ENCODE measurements around the gene DENND2A.
"Not testable (repeated sequence)": the region's sequence is repeated elsewhere in the genome, so short reads cannot be mapped to it uniquely, and the experiment has no call there.

Gene DENND2A

DNA sequence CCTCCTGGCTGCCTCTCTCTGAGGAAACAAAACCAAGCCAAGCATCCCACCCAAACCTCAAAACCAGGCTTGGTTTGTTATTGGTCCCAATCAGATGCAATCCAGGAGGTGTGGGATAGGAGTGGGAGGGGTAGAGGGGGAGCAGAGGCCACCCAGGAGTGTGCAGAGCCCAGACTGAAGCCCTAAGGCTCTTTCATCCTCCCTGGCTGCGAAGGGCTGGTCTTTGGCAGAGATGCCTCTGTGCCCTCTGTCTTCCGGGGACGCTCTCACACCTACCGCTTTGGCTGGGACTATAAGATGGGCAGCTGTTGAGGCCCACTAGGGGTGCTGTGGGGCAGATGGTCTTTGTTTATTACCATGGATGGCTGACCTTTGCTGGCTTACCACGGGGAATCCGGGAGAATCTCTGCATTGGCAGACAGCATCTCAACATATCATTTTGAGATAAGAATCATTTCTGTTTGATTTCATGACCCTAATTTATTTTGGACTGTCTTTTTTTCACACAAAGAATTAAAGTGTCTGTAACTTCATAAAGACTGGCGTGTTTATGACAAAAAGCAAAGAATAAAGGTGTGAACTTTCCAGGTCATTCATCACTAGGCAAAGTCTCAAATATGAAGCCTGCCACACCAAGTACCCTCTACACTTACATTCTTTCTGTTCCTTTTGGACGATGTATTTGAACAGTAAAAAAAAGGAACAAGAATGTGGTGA is 6.5 kb upstream of the DENND2A start:
- no peak for DNase-seq (ENCODE audit: low read depth, low spot score)

DNA sequence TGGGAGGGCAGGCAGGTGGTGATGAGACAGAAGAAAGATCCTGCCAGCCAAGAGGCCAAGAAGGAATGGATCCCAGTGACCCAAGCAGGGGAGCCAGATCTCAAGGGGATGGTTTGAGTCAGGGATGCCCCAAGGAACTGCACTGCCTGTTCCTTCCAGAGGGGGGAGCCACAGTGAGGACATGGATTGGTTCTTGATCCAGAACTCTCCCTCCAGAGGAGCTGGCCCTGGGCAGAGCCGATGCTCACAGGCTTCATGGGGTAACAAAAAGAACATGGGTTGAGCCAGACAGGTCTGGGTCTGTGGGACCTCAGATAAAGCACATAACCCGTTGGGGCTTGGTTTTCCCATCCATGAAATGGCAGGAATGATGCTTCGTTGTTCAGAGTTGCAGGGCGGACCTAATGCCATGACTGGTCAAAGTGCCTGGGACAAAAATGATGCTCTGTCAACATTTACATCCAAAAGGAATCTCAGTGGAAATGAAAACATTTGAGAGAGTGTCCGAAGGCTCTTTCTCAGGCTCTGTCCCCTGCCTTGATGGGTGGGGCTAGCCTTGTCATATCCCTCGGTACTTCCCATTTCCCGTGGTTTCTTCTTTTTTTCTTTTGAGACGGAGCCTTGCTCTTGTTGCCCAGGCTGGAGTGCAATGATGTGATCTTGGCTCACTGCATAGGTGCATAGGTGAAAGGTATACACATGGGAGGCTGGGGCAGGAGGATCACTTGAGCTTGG is 4.7 kb upstream of the DENND2A start:
- no peak for DNase-seq (ENCODE audit: low read depth, low spot score)

DNA sequence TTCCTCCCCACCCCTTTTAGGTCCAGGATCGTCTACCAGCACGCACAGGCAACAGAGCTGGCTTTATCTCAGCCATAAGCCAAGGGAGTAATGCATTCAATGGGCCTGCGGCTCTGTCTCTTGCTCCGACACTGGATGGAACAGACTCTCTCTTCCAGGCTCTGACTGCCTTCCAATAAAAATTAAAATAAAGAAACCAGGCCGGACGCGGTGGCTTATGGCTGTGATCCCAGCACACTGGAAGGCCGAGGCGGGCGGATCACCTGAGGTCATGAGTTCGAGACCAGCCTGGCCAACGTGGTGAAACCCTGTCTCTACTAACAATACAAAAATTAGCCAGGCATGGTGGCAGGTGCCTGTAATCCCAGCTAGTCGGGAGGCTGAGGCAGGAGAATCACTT is 4.1 kb upstream of the DENND2A start:
- DNase-seq (ENCODE audit: low read depth, low spot score): not testable (repeated sequence)

DNA sequence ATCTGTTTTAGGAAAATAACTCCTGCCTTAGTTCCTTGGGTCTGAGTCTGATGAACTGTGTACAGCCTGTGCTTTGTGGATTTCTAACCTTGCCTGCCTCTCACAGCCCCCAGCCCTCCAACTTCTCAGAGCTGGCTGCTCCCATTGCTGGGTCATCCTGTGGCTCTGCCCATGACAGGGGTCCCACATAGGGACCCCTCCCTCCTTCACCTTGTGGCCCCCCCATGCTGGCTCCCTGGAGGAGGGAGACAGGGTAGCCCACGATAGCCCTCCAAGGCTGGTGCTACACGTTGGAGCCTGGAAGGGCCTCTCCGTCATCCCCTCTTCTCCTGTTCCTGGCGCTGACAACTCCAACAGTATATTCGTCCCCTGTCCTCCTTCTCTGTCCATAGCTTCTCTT is 2.8 kb upstream of the DENND2A start:
- no peak for DNase-seq (ENCODE audit: low read depth, low spot score)

DNA sequence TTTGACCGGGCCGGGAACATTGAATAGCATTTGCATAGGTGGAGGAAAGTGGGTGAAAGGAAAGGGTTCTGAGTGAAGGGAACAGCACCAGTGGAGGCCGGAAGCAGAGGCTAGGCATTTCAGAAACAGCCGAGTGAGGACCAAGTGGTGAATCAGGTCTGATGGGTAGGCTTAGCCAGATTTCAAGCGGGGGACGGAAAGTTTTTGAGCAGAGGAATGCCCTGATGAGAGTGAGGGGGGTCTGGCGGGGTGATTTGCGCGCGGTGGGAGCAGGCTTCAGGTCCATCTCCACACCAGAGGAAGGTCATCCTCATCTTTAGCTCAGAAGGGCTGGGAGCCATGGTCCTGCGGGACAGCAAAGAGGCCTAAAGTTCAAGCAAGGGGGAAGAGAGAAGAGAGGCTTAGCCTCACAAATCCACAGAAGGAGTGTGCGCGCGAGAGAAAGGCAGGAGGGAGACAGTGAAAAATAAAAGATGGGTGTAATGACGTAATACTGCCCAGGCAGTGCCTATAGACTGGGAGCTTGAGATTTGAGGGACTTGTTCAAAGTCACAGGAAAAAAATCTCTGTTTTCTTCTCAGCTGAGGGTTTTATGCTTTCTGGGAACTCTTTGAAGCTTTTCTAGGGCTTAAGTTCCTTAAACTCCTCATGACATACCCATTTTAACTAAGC is 1.0 kb upstream of the DENND2A start:
- no peak for DNase-seq (ENCODE audit: low read depth, low spot score)

DNA sequence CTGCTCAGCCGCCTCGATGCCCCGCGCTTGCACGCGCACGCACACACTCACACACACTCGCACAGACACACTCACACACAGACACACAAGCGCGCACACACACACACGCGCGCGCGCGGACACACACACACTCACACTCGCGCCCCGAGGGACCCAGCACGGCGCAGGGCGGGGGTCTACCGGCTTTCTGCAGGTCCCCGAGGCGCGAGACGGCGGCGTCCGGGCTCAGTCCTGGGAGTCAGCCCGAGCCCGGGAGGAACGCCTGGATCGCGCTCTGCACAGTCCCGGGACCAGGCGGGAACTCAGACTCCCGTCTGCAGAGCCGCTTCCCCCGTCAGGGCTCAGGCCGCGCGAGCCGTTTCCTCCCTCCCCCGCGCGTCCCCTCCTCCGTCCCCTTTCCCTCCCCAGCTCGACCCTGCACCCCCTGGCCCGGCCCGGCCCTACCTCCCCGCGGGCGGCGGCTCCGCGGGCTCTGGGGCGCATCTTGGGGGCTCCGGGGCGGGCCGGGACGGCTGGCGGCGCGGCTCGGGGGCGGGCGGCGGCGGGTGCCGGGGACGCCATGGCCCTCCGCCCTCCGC is 464 bp downstream of the DENND2A start:
- no peak for DNase-seq (ENCODE audit: low read depth, low spot score)

DNA sequence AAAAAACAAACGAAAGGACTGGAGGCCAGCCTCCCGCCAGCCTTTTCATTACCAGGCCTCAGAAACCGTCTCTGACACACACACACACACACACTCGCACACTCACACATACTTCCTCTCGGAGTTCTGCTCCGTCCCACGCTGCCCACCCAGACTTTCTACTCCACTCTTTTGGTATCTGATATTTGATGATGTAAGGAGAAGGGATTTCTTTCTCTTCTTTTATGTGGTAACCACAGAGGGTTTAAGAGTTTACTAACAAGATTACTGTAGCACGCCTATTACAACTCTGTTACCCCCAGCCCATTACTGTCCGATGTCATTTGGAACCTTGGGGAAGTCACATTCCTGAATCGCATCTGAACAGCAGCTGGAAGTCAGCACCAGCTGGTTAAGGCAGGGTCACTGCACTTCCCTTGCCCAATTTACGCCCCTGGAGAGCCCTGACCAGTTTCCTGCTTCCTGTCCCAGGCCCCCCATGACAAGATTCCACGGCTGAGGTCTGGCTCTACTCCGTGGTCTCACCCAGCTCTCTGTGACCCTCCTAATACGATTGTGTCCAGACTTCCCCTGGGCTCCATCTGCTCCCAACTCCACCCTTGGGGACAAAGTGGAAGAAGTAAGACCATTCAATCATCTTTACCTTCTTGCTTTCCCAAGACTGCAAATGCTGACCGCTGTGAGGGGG is 1.1 kb downstream of the DENND2A start:
- no peak for DNase-seq (ENCODE audit: low read depth, low spot score)

DNA sequence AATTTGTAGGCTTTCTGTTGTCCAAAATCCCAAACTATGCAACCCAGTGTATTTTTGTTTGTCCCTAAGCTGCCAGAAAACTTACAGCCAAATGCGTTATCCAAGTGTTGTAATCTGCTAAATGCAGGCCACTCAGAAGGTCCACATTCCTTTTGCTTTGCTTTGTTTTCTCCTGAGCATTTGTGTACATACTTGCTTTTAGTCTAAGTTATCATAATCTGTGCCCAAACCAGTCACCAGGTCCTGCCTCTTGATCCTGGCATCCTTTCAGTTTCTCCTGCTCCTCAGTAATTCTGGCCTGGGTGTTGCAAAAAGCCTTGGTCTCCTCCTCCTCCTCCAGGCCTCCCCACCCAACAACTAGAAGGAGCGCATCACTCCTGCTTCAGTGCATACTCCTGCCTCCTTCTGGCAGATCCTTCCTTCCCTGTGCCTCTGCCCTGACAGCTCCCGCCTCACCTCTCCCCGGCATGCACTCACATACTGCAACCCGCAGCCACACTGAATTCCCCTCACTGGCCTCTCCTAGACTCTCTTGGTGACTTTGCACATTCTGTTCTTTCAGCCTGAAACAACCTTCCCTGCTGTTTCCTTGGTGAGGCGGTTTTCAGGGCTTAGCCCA is 2.3 kb downstream of the DENND2A start:
- DNase-seq (ENCODE audit: low read depth, low spot score): no peak

DNA sequence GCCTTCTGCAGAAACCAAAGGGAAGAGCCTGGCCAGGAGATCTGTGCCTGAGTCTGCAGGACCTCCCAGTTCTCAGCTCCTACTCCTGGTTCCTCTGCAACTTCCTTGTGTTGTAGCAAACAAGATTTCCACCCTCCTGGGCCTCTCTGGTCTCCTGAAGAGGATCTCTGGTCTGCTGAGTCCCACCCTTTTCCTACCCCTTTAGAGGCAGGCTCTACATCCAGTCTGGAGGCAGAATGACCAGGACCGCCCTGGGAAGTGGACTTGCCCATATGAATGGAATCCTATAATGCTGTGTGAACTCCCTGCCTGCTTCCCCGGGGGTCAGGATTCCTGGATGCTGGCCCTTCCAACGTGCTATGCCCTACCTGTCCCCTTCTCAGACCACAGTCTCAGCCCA is 3.2 kb downstream of the DENND2A start:
- DNase-seq (ENCODE audit: low read depth, low spot score): no peak

DNA sequence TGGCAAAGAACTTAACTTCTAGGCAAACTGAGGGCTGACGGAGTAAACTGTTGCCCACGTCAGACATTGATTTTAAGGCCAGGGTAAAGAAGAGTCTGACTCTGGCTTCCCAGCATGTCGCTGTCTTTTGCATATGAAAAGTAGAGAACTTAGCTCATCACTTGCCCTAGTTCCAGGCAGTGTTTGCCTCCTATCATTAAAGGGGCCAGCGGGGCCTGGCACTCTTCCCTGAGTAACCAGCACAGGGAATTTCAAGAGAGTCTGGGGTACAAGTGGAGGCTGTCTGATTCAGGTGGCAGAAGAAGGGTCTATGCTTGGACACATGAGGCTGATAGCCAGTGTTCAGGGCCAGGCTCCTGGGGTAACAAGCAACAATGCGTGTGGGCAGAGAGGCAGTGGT is 4.8 kb downstream of the DENND2A start:
- no peak for DNase-seq (ENCODE audit: low read depth, low spot score)

DNA sequence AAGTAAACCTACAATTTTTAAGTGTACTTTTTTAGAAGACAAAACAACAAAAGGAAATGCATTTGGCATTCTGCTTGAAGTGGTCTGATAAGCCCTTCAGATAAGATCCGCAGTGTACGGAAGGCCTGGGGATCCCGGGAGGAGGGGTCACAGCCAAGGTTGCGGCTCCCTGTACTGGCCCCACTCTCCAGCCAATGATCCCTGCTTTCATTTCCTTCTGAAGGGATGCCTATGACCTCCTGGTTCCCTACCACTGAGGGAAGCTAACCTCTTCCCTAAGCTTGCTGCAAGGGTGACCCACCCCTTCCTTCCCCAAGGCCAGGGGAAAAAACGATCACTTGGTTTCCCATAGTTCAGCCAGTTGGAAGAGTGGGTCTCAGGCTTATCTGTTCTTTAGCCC is 5.3 kb downstream of the DENND2A start:
- DNase-seq (ENCODE audit: low read depth, low spot score): no peak

DNA sequence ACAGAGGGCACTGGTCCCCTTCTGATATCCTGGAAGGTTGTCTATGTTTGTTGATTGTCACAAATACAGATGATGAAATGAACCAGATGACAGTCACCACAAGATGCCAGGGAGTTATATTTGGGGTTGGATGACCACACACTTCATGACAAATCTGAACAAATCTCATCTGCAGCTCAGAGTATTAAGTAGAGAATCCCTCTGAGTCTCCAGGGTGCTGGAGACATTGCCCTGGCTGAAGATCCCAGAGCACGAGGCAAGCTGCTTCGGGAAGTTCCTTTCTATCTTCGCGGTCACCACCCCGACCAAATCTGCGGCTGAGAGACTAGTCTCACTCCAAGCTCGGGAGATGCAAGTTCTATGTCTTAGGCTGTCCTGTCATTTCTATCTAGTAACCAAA is 9.0 kb downstream of the DENND2A start:
- DNase-seq (ENCODE audit: low read depth, low spot score): no peak

DNA sequence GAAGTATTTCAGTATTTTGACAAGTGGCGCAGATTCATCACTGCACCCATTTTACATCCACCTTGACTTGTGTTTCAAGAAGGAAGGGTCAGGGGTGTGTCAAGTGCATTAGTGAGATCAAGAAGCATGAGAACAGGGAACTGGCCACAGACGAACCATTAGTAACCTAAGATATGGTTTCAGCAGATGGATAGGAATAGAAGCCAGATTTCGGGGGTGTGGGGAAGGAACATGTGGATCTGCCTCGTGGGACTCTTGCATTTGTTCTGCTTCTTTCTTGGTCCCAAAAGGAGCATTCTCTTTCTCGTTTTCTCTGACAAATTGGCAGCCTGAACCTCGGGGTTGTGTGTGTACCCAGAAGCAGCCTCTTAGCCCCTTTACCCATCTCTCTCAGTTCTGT is 9.6 kb downstream of the DENND2A start:
- DNase-seq (ENCODE audit: low read depth, low spot score): no peak

DNA sequence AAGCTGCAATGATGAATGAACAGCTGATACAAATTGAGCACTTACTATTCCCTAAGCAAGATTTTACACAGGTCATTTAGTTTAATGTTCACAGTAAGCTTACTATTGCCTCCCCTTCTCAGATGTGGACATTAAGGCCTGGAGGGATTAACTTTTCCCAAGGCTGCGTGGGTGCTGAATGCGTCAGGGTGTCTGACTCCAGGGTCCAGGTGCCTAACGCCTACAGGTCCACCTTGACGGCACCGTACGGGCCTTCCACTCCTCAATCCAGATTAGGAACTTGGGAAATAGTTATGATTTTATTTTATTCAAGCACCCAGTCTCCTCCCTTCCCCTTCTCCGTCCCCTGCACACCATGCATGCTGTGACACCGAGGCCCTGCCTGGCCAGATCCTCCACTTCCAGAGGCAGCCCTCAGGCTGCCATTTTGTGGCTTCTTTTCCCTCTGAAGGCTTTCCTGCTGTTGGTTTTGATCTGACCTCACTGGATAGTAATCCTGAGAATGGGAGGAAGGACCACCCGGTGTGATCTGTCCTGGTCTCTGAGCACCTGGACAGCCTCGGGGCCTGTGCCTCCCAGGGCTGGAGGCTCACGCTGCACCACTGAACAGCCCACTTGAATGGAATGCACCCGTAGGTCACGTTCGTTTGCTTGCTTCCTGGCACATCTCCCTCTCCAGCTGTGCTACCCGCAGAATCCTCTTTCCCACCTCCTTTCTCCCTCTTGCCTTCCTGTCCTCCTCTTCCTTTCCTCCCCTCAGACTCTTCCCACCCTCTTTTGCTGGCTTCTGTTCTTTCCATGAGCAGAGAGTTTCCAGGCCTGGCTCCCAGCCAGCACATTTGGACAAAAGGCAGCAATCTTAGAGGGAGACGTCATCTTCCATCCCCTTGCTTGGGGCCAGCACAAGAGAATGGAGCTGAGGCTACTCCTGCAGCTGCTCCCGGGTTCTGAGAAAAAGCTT is 14.4 kb downstream of the DENND2A start:
- DNase-seq (ENCODE audit: low read depth, low spot score): peak; percentile 97

DNA sequence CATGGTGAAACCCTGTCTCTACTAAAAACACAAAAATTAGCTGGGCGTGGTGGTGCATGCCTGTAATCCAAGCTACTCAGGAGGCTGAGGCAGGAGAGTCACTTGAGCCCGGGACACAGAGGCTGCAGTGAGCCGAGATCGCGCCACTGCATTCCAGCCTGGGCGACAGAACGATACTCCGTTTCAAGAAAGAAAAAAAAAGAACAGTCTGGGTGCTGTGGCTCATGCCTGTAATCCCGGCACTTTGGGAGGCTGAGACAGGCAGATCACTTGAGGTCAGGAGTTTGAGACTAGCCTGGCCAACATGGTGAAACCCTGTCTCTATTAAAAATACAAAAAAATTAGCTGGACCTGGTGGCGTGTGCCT is 15.4 kb downstream of the DENND2A start:
- not testable (repeated sequence) for DNase-seq (ENCODE audit: low read depth, low spot score)

DNA sequence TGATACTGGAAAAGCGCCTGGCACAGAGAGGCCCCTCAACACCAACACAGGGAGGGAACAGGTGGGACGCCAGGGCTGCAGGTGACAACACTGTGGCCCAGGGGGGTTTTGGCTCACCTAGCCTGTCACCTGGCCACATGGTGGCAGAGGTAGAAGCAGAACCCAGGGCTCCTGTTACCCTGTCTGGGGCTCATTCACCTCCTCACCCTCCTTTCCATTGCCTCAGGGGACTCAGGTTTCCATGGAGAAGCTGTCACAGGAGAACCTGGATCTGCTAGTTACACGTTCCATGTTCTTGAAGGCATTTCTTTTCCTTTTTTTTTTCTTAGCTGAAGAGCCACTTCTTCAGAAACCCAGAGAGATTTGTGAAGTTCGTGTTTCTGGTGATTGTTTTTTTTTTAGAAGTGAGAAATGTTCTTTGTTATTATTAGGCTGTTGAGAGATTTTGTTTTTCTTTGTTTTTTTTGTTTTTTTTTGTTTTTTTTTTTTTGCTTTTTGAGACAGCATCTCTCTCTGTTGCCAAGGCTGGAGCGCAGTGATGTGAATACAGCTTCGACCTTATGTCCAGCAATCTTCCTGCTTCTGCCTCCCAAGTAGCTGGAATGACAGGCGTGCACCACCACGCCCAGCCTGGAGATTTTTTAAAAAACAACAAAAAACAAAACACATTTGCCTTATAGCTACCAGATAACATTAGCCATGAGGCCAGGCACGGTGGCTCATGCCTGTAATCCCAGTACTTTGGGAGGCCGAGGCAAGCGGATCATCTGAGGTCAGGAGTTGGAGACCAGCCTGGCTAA is 16.0 kb downstream of the DENND2A start:
- no peak for DNase-seq (ENCODE audit: low read depth, low spot score)

DNA sequence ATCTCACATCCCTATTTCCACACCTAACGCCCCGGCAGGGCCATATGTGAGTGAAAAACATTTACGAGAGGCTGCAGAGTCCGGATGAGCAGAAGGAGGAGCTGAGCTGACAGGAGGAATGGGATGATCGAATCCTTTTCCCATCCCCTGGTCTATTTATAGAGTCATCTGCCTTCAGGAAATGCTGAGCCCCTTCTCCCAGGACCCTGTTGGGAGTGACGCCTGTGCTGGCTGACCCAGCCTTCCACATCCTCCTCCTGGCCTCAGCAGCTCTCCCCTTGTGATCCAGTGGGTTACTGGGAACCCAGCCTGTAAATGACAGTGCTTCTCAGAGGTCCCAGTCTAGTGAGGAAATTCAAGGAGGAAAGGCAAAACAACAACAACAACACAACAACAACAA is 16.6 kb downstream of the DENND2A start:
- no peak for DNase-seq (ENCODE audit: low read depth, low spot score)

DNA sequence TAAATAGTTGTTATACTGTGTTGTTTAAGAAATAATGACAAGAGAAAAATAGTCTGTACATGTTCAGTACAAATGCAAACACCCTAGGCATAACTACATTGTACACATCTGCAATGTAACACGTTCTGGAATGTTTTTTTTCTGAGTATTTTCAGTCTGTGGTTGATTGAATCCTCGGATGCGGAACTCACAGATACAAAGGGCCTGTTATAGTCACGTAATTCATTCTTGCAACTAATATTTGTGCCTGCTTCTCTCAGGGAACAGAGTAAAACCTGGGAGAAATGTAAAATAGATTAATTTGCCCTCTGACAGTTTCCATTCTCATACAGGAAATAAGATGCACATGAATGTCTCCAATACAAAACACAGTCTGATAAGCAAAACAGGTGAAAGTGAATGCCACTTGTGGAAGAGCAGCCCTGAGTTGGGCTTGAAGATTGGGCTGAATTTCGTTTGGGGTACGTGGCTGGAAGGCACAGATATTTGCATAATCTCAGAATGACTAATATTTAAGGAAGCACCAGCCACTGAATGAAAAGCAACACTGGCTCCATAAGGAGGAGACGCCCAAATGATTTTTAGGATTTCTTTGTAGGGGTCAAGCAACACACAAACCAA is 19.1 kb downstream of the DENND2A start:
- DNase-seq (ENCODE audit: low read depth, low spot score): no peak

DNA sequence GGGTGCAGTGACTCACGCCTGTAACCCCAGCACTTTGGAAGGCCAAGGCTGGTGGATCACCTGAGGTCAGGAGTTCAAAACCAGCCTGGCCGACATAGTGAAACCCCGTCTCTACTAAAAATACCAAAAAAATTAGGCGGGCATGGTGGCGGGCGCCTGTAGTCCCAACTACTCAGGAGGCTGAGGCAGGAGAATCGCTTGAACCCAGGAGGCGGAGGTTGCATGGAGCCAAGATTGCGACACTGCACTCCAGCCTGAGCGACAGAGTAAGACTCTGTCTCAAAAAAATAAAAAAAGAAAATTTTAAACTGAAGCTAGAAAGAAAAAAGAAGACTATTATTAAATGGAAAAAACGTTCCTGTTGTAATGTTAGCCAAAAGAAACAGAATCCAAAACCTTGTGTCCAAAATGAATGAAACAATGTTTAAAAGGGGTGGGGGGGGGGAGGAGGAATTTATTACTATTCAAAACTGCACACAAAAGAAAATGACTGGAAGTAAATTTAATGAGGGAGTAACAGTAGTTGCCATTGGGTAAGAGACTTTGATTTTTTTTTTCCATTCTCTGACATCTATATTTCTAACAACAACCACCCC is 20.6 kb downstream of the DENND2A start:
- DNase-seq (ENCODE audit: low read depth, low spot score): not testable (repeated sequence)

Measured in smooth muscle cell of the brain vasculature (primary cell).